Thoracic aorta (tissue), 2 donors: ENCODE measurements around the gene CPTP. TPM values are rescaled to one million over a fixed set of nuclear protein-coding genes. Genes with fewer than 3 reads are reported as not detected.

Experiments
- ATAC-seq: fragments of 150-250 bp; one replicate; pipeline ENCODE4 v1.8.0; 2017; ENCODE audit warnings: low read depth; ENCODE audit not compliant: insufficient number of reproducible peaks, low FRiP score
- DNase-seq: peaks from one replicate; pipeline ENCODE4 v3.0.0-alpha.2; 2020; ENCODE audit warnings: low spot score
- H3K27ac ChIP-seq, 2 donors: fragments of 200-600 bp; sonication (generic); 1 replicate in 1 of 2; 2 replicates in 1 of 2; pipeline ENCODE4 v1.5.1; 2016; ENCODE audit warnings: mild to moderate bottlenecking in 2 of 2, moderate library complexity in 2 of 2
- H3K27me3 ChIP-seq: fragments of 200-600 bp; sonication (generic); replicated peaks from 2 replicates; pipeline ENCODE4 v1.6.0; 2016; ENCODE audit warnings: mild to moderate bottlenecking; ENCODE audit not compliant: insufficient read depth
- H3K36me3 ChIP-seq: fragments of 200-600 bp; sonication (generic); one replicate; pipeline ENCODE4 v1.5.1; 2016
- H3K4me1 ChIP-seq, 2 donors: fragments of 200-600 bp; sonication (generic); 1 replicate in 1 of 2; 2 replicates in 1 of 2; pipeline versions ENCODE4 v1.5.1 to v1.6.0; 2016; ENCODE audit warnings: low read depth in 2 of 2, mild to moderate bottlenecking in 1 of 2; ENCODE audit not compliant: control insufficient read depth in 1 of 2
- H3K4me3 ChIP-seq: fragments of 200-600 bp; sonication (generic); 2 replicates; pipeline ENCODE4 v1.5.1; 2016; ENCODE audit warnings: mild to moderate bottlenecking
- H3K9me3 ChIP-seq: fragments of 200-600 bp; sonication (generic); 2 replicates; pipeline ENCODE4 v1.5.1; 2016
- CTCF ChIP-seq: fragments of 200-600 bp; sonication (generic); IDR thresholded peaks from one replicate; pipeline ENCODE4 v1.5.1; 2019; ENCODE audit warnings: antibody characterized with exemption
- total RNA-seq, 2 donors: library from RNA; depleted of rRNA; stranded (reverse); fragments of >200 nt; gene quantifications; one replicate each; pipeline versions ENCODE4 v1.1.0 to v1.2.3, GENCODE V29; 2016

Gene CPTP
- total RNA-seq, 2 donors from 2014 or later = 16.4 to 26.3 TPM

GRCh38 chr1:1340185-1340584 lies 15.6 kb downstream of the CPTP start:
- no peak for ATAC-seq
- no peak overlapping the region for H3K27ac ChIP-seq
- H3K27me3 ChIP-seq = no peaks in the 10 kb centered on the region
- DNase-seq = no peak
- H3K36me3 ChIP-seq = peaks cover 10% of the 10 kb centered on the region
- no peak overlapping the region for H3K4me3 ChIP-seq
- H3K9me3 ChIP-seq = no peaks in the 10 kb centered on the region
- peaks cover under 1 to 8% of the 10 kb centered on the region in 2 donors for H3K4me1 ChIP-seq
- TF ChIP-seq CTCF = no peak

GRCh38 chr1:1340791-1341548 lies 16.4 kb downstream of the CPTP start:
- Histone ChIP-seq H3K9me3 (no peaks in the 10 kb centered on the region), H3K4me1 (peaks cover 6 to 16% of the 10 kb centered on the region in 2 donors), H3K27ac (no peak overlapping the region), H3K36me3 (peaks cover 10% of the 10 kb centered on the region), H3K27me3 (no peaks in the 10 kb centered on the region), H3K4me3 (no peak overlapping the region)
- ATAC-seq (no peak), DNase-seq (no peak)
- TF ChIP-seq CTCF = no peak

DNA sequence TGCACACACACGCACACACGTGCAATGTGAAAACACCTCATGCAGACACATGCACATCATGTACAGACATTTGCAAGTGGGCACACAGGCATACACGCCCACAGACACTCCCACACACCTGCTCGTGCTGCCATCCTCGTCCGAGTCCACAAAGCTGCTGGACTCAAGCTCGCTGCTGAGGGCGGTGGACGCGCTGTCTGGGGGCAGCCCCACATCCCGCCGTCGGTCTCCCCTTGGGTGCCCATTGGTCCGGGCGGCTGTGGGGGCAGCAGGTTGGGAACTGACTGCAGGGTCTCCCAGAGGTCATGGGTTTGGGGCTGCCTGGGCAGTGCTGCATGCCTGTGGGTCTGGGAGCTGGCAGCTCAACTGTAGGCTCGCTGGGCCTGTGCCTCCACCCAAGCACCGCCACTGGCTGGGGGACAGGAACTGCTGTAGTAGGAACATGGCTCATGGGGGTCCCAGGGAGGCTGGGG lies 17.0 kb downstream of the CPTP start:
- Histone ChIP-seq H3K4me3 (no peak overlapping the region), H3K9me3 (no peaks in the 10 kb centered on the region), H3K27ac (no peak overlapping the region), H3K36me3 (peaks cover 10% of the 10 kb centered on the region), H3K27me3 (no peaks in the 10 kb centered on the region), H3K4me1 (peaks cover 9 to 22% of the 10 kb centered on the region in 2 donors)
- no peak for TF ChIP-seq CTCF
- ATAC-seq (no peak), DNase-seq (no peak)

DNA sequence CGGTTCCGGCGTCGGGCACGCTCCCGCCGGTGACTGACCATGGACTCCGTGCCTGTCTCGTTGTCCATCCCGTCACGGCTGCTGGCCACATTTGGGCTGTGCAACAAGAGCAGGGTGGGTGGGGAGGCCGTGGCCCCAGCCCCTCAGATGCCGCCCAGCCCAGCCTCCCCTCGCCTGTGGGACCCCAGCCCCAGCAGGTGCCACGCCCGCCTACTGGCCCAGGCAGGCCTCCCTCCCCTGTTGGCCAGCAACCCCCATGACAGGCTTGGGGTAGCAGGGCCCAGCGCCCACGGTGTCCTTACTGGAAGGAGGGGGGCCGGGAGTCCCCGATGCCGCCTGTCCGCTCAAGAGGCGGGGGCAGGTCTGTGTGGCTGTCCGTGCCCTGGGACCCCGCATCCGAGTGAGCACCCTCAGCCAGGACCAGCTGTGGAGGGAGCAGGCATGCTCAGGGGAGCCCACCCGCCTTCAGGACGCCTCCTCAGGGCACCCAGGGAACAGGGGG lies 17.5 kb downstream of the CPTP start:
- H3K9me3 ChIP-seq = no peaks in the 10 kb centered on the region
- no peak for TF ChIP-seq CTCF
- no peak overlapping the region for H3K4me3 ChIP-seq
- H3K27me3 ChIP-seq = no peaks in the 10 kb centered on the region
- peaks cover 10% of the 10 kb centered on the region for H3K36me3 ChIP-seq
- ATAC-seq (no peak), DNase-seq (no peak)
- no peak overlapping the region for H3K27ac ChIP-seq
- peaks cover 10 to 27% of the 10 kb centered on the region in 2 donors for H3K4me1 ChIP-seq

- H3K4me3 ChIP-seq = no peak overlapping the region
- DNase-seq (no peak), ATAC-seq (no peak)
- H3K36me3 ChIP-seq = peaks cover 10% of the 10 kb centered on the region
- peaks cover 15 to 33% of the 10 kb centered on the region in 2 donors for H3K4me1 ChIP-seq
- TF ChIP-seq CTCF = no peak
- no peak overlapping the region for H3K27ac ChIP-seq
- no peaks in the 10 kb centered on the region for H3K27me3 ChIP-seq
- H3K9me3 ChIP-seq = no peaks in the 10 kb centered on the region
Observed at GRCh38 chr1:1342584-1343115, 18.0 kb downstream of the CPTP start.
